ENCODE measurements around the gene RASGRF2. TPM values are rescaled to one million over a fixed set of nuclear protein-coding genes. Genes with fewer than 3 reads are reported as not detected.
A peak's percentile ranks its signal among the peaks of the same experiment; 100 is the strongest.

Gene RASGRF2
- total RNA-seq, 1 experiment from 2014 or later, result 9.1 TPM

DNA sequence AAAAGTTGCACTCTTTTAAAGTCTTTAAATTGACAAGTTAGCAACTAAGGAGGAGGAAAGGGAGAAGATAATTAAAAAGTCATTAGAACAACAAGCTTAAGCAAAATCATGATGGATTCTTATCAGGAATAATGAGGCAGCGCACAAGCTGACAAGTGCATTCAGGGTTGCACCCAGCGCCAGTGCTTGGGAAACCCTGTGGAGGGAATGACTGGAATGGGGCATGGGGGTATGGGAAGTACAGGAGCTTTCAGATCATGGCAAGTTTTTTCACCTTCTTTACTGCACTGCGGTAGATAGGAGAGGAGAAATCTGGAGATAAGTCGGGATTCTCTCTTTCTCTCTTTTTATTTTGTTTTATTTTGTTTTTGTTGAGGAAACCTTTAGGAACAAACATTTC, 155.1 kb downstream of the RASGRF2 start:
- Histone ChIP-seq H3K27me3 (replicated peaks; ENCODE audit: insufficient read depth, low read depth, low read length, poor library complexity) (no peaks in the 10 kb centered on the region), H3K36me3 (ENCODE audit: insufficient read depth, low read length, poor library complexity, severe bottlenecking) (no peaks in the 10 kb centered on the region), H3K27ac (ENCODE audit: low read depth, low read length, poor library complexity, severe bottlenecking) (no peak overlapping the region), H3K9me3 (ENCODE audit: low read depth, low read length, poor library complexity, severe bottlenecking) (no peaks in the 10 kb centered on the region), H3K4me3 (ENCODE audit: low read depth, low read length, poor library complexity, severe bottlenecking) (no peak overlapping the region), H3K4me1 (ENCODE audit: insufficient read depth, low read length, poor library complexity, severe bottlenecking) (peaks cover 4% of the 10 kb centered on the region)
- ChIA-PET CTCF (no interaction called here), POLR2A (ENCODE audit: low non-redundant PET) (no interaction called here)
- no TSS peak for BruUV-seq (replicated peaks)
- intact Hi-C loops (cut with micrococcal nuclease; ENCODE audit: unreplicated experiment), result no loop called here
- DNase-seq (ENCODE audit: low spot score), result no peak
- TF ChIP-seq, protein P1, sequence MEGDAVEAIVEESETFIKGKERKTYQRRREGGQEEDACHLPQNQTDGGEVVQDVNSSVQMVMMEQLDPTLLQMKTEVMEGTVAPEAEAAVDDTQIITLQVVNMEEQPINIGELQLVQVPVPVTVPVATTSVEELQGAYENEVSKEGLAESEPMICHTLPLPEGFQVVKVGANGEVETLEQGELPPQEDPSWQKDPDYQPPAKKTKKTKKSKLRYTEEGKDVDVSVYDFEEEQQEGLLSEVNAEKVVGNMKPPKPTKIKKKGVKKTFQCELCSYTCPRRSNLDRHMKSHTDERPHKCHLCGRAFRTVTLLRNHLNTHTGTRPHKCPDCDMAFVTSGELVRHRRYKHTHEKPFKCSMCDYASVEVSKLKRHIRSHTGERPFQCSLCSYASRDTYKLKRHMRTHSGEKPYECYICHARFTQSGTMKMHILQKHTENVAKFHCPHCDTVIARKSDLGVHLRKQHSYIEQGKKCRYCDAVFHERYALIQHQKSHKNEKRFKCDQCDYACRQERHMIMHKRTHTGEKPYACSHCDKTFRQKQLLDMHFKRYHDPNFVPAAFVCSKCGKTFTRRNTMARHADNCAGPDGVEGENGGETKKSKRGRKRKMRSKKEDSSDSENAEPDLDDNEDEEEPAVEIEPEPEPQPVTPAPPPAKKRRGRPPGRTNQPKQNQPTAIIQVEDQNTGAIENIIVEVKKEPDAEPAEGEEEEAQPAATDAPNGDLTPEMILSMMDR (conservative IDR thresholded peaks at IDR 0.05; ENCODE audit: low read depth, low read length), result no peak
- TF ChIP-seq EZH2 (IDR thresholded peaks at IDR 0.05; ENCODE audit: borderline replicate concordance, low read depth, low read length, poor library complexity, severe bottlenecking), result no peak

DNA sequence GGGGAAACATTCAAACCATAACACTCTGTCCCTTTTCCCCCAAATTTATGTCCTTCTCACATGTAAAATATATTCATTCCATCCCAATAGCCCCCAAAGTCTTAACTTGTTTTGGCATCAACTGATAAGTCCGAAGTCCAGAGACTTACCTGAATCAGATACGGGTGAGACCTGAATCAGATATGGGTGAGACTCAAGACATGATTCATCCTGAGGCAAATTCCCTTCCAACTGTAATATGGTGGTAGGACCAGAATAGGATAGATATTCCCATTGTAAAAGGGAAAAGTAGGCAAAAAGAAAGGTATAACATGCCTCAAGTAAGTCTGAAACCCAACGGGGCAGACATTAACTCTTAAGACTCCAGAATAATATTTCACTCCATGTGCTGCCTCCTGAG, 157.4 kb downstream of the RASGRF2 start:
- Histone ChIP-seq H3K27me3 (replicated peaks; ENCODE audit: insufficient read depth, low read depth, low read length, poor library complexity) (no peaks in the 10 kb centered on the region), H3K36me3 (ENCODE audit: insufficient read depth, low read length, poor library complexity, severe bottlenecking) (no peaks in the 10 kb centered on the region), H3K9me3 (ENCODE audit: low read depth, low read length, poor library complexity, severe bottlenecking) (no peaks in the 10 kb centered on the region), H3K4me1 (ENCODE audit: insufficient read depth, low read length, poor library complexity, severe bottlenecking) (peaks cover 21% of the 10 kb centered on the region), H3K4me3 (ENCODE audit: low read depth, low read length, poor library complexity, severe bottlenecking) (no peak overlapping the region), H3K27ac (ENCODE audit: low read depth, low read length, poor library complexity, severe bottlenecking) (no peak overlapping the region)
- no TSS peak for BruUV-seq (replicated peaks)
- CTCF ChIA-PET, result no interaction called here
- intact Hi-C loops (cut with micrococcal nuclease; ENCODE audit: unreplicated experiment), result no loop called here
- POLR2A ChIA-PET (ENCODE audit: low non-redundant PET), result no interaction called here
- no peak for TF ChIP-seq EZH2 (IDR thresholded peaks at IDR 0.05; ENCODE audit: borderline replicate concordance, low read depth, low read length, poor library complexity, severe bottlenecking)
- DNase-seq (ENCODE audit: low spot score), result no peak

DNA sequence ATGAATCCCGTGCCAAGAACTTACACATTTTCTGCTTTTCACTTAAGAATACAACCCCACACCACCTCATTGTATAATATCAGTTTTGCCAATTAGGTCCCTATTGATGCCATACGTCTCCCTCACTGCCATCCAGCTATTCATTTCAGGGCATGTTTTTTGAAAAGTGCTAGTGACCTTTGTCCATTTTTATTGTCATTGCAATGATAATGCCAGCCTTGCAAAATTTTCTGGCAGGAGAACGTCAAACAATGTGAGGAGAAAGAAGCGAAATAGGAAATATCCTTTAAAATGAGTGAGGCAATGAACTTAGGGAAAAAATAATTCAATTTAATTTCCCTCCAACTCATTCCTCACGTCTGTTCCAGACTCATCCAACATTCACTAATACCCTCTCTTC, 161.1 kb downstream of the RASGRF2 start:
- Histone ChIP-seq H3K4me3 (ENCODE audit: low read depth, low read length, poor library complexity, severe bottlenecking) (no peak overlapping the region), H3K27me3 (replicated peaks; ENCODE audit: insufficient read depth, low read depth, low read length, poor library complexity) (no peaks in the 10 kb centered on the region), H3K36me3 (ENCODE audit: insufficient read depth, low read length, poor library complexity, severe bottlenecking) (no peaks in the 10 kb centered on the region), H3K9me3 (ENCODE audit: low read depth, low read length, poor library complexity, severe bottlenecking) (no peaks in the 10 kb centered on the region), H3K27ac (ENCODE audit: low read depth, low read length, poor library complexity, severe bottlenecking) (peak overlapping the region; percentile 67), H3K4me1 (ENCODE audit: insufficient read depth, low read length, poor library complexity, severe bottlenecking) (peaks cover 25% of the 10 kb centered on the region)
- TF ChIP-seq, protein P1 (conservative IDR thresholded peaks at IDR 0.05; ENCODE audit: low read depth, low read length), result no peak
- no peak for TF ChIP-seq EZH2 (IDR thresholded peaks at IDR 0.05; ENCODE audit: borderline replicate concordance, low read depth, low read length, poor library complexity, severe bottlenecking)
- no peak for DNase-seq (ENCODE audit: low spot score)
- ChIA-PET POLR2A (ENCODE audit: low non-redundant PET) (no interaction called here), CTCF (no interaction called here)
- intact Hi-C loops (cut with micrococcal nuclease; ENCODE audit: unreplicated experiment), result no loop called here
- no TSS peak for BruUV-seq (replicated peaks)

All from A673 (cell line).